ENCODE results near the gene BPIFB4. TPM values are rescaled to one million over a fixed set of nuclear protein-coding genes. Genes with fewer than 3 reads are reported as not detected.
"Not testable (repeated sequence)": the region's sequence is repeated elsewhere in the genome, so short reads cannot be mapped to it uniquely, and the experiment has no call there.

BPIFB4 gene
- total RNA-seq, 6 experiments from 2014 or later = not detected

- peaks cover 10% of the 10 kb centered on the region for H3K36me3 Mint-ChIP-seq (ENCODE audit: low read depth)
- H3K4me1 Mint-ChIP-seq (ENCODE audit: low read depth) = no peaks in the 10 kb centered on the region
- peaks cover 10% of the 10 kb centered on the region for H3K9me3 Mint-ChIP-seq
- H3K4me3 Mint-ChIP-seq = no peak overlapping the region
- peaks cover 37% of the 10 kb centered on the region for H3K27me3 Mint-ChIP-seq (ENCODE audit: insufficient read depth)
- no peak for TF ChIP-seq CTCF (IDR thresholded peaks at IDR 0.05)
- H3K27ac Mint-ChIP-seq = no peak overlapping the region
- no peak for DNase-seq
These were observed 36.3 kb upstream of the BPIFB4 start for GRCh38 chr20:33042983-33043730.

GRCh38 chr20:33043731-33044181 is 35.7 kb upstream of the BPIFB4 start:
- Mint-ChIP-seq H3K4me1 (ENCODE audit: low read depth) (no peaks in the 10 kb centered on the region), H3K9me3 (peaks cover 10% of the 10 kb centered on the region), H3K4me3 (no peak overlapping the region), H3K27ac (no peak overlapping the region), H3K27me3 (ENCODE audit: insufficient read depth) (peaks cover 39% of the 10 kb centered on the region), H3K36me3 (ENCODE audit: low read depth) (peaks cover 10% of the 10 kb centered on the region)
- no peak for DNase-seq
- no peak for TF ChIP-seq CTCF (IDR thresholded peaks at IDR 0.05)

- H3K27ac Mint-ChIP-seq; H3K4me3 Mint-ChIP-seq; H3K36me3 Mint-ChIP-seq (ENCODE audit: low read depth); DNase-seq; H3K4me1 Mint-ChIP-seq (ENCODE audit: low read depth): not testable (repeated sequence)
- Mint-ChIP-seq H3K27me3 (ENCODE audit: insufficient read depth) (peaks cover 29% of the 10 kb centered on the region), H3K9me3 (peaks cover 10% of the 10 kb centered on the region)
These were observed 34.2 kb upstream of the BPIFB4 start for GRCh38 chr20:33045129-33045721.

GRCh38 chr20:33046412-33046811 is 33.0 kb upstream of the BPIFB4 start:
- no peak for TF ChIP-seq CTCF (IDR thresholded peaks at IDR 0.05)
- peaks cover 10% of the 10 kb centered on the region for H3K36me3 Mint-ChIP-seq (ENCODE audit: low read depth)
- H3K4me3 Mint-ChIP-seq = no peak overlapping the region
- H3K27ac Mint-ChIP-seq = no peak overlapping the region
- DNase-seq = no peak
- peaks cover 10% of the 10 kb centered on the region for H3K9me3 Mint-ChIP-seq
- no peaks in the 10 kb centered on the region for H3K4me1 Mint-ChIP-seq (ENCODE audit: low read depth)
- peaks cover 23% of the 10 kb centered on the region for H3K27me3 Mint-ChIP-seq (ENCODE audit: insufficient read depth)

GRCh38 chr20:33051333-33051732 is 28.1 kb upstream of the BPIFB4 start:
- no peak for DNase-seq
- Mint-ChIP-seq H3K36me3 (ENCODE audit: low read depth) (no peaks in the 10 kb centered on the region), H3K27me3 (ENCODE audit: insufficient read depth) (peaks cover 22% of the 10 kb centered on the region), H3K4me3 (no peak overlapping the region), H3K9me3 (peaks cover 2% of the 10 kb centered on the region), H3K27ac (no peak overlapping the region), H3K4me1 (ENCODE audit: low read depth) (no peaks in the 10 kb centered on the region)
- no peak for TF ChIP-seq CTCF (IDR thresholded peaks at IDR 0.05)

Data from HFFc6 (cell line).